ENCODE data around the gene DVL2.

DNA sequence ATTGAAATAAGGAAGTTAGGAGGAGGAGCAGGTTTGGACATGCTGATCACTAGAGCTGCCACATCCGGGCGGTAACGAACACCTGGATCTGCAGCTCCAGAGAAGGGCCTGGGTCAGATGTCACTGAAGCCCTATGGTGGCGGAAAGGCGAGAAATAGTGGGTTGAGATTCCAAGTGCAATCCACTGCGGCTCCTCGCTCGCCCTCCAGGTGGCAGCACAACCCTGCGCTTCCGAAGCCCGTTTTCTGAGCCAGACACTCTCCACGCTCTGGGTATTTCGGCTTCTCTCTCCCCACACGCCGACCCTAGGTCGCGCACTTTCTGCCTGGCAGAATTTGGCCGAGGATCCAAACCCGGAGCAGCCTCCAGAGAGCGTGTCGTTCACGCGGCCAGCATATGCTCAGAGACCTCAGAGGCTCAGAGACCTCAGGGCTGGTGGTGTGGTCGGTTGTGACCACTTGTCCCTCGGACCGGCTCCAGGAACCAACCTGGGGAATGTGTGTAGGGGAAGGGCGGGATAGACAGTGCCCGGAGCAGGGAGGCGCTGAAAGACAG, 46.3 kb upstream of the DVL2 start:
- TF ChIP-seq POLR2A (IDR thresholded peaks at IDR 0.05) = no peak
- peak in 2 of 3 donors; percentile 14 to 42 for TF ChIP-seq POLR2AphosphoS5 (IDR thresholded peaks at IDR 0.05)
- TF ChIP-seq CTCF (IDR thresholded peaks at IDR 0.05) = peak; percentile 94 to 97 (median 97)
